ENCODE results near the gene SAMD8.

- TF ChIP-seq POLR2A (IDR thresholded peaks at IDR 0.05) = no peak
- TF ChIP-seq CTCF (IDR thresholded peaks at IDR 0.05) = no peak
- TF ChIP-seq POLR2AphosphoS5 (IDR thresholded peaks at IDR 0.05; ENCODE audit: insufficient read depth in 1 of 2, low read depth in 1 of 2) = no peak
Observed at GRCh38 chr10:75143353-75143752, 31.9 kb downstream of the SAMD8 start.

Measured in vagina (tissue), 2 donors.